Breast epithelium (tissue), 3 donors: ENCODE measurements around the gene KAT6B.

Experiments
- POLR2AphosphoS5 ChIP-seq, 3 donors: sonication (generic); formaldehyde crosslinking; IDR thresholded peaks; one replicate each; pipeline ENCODE4 v1.6.1; 2017; ENCODE audit warnings: antibody characterized with exemption in 3 of 3
- TF ChIP-seq, protein P1 (sequence below), 3 donors: fragments of 450-650 bp; IDR thresholded peaks; one replicate each; pipeline ENCODE4 v1.5.1; 2016 to 2017; ENCODE audit warnings: antibody characterized with exemption in 3 of 3, mild to moderate bottlenecking in 3 of 3, moderate library complexity in 3 of 3

DNA sequence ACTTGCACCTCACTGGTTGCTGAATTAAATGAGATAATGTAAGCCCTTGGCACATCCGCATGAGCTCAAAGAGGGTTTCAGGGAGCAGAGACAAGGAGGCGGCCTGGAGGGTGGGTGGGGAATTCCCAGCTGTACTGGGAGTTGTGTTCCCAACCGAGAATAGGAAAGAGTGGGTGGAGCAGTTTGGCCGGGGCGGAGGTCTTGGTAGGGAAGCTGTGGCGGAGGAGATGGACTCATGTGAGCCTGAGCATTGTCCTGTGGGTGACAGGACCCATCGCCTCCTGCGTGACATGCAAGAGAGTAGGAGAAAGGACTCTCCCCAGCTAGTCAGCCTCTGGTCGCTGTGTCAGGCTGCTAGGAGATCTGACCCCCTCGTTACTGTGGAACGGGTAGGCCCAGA is 244.1 kb downstream of the KAT6B start:
- TF ChIP-seq POLR2AphosphoS5 (IDR thresholded peaks at IDR 0.05), result no peak
- TF ChIP-seq, protein P1, sequence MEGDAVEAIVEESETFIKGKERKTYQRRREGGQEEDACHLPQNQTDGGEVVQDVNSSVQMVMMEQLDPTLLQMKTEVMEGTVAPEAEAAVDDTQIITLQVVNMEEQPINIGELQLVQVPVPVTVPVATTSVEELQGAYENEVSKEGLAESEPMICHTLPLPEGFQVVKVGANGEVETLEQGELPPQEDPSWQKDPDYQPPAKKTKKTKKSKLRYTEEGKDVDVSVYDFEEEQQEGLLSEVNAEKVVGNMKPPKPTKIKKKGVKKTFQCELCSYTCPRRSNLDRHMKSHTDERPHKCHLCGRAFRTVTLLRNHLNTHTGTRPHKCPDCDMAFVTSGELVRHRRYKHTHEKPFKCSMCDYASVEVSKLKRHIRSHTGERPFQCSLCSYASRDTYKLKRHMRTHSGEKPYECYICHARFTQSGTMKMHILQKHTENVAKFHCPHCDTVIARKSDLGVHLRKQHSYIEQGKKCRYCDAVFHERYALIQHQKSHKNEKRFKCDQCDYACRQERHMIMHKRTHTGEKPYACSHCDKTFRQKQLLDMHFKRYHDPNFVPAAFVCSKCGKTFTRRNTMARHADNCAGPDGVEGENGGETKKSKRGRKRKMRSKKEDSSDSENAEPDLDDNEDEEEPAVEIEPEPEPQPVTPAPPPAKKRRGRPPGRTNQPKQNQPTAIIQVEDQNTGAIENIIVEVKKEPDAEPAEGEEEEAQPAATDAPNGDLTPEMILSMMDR (IDR thresholded peaks at IDR 0.05), result no peak
